H1 (cell line): ENCODE data around the gene RIMBP2. TPM values are rescaled to one million over a fixed set of nuclear protein-coding genes. Genes with fewer than 3 reads are reported as not detected.

Source experiments
- CTCF ChIA-PET: fragments of 300-600 bp; sonication (Branson Sonifier 250); formaldehyde crosslinking; loops from one replicate; lab custom pipeline; 2021; ENCODE audit not compliant: partially characterized antibody; lab: Charles Lee
- POLR2A ChIA-PET: fragments of 300-600 bp; sonication (Branson Sonifier 250); formaldehyde crosslinking; loops from one replicate; lab custom pipeline; 2021; ENCODE audit warnings: inconsistent platforms; ENCODE audit not compliant: partially characterized antibody; lab: Charles Lee
- DNase-seq, 2 experiments: peaks; one replicate each; pipeline versions ENCODE4 v3.0.0 to v3.0.0-alpha.2; 2010 to 2022; ENCODE audit warnings: low spot score in 2 of 2, low read depth in 1 of 2, mixed read lengths in 1 of 2
- FAIRE-seq: peaks from 2 replicates; lab custom pipeline; 2011; peaks lifted over from hg19 to GRCh38; lab: Jason Lieb, UNC
- H2AFZ ChIP-seq: 2 replicates; pipeline ENCODE4 v1.8.1; 2012; ENCODE audit warnings: low read length, inconsistent platforms
- H2AK5ac ChIP-seq: 2 replicates; pipeline ENCODE4 v1.6.1; 2013; ENCODE audit warnings: low read depth, low read length
- H2BK120ac ChIP-seq: replicated peaks from 2 replicates; pipeline ENCODE3; 2013; ENCODE audit warnings: low read depth, low read length, inconsistent platforms
- H2BK12ac ChIP-seq: 2 replicates; pipeline ENCODE4 v1.6.1; 2013; ENCODE audit warnings: low read depth, low read length
- H2BK15ac ChIP-seq: 2 replicates; pipeline ENCODE4 v1.6.1; 2013; ENCODE audit warnings: low read length
- H2BK20ac ChIP-seq: 2 replicates; pipeline ENCODE4 v1.6.1; 2013; ENCODE audit warnings: low read length
- H2BK5ac ChIP-seq: 2 replicates; pipeline ENCODE4 v1.6.1; 2013; ENCODE audit warnings: low read depth, low read length
- H3K14ac ChIP-seq: 2 replicates; pipeline ENCODE4 v1.6.1; 2013; ENCODE audit warnings: inconsistent platforms; ENCODE audit not compliant: insufficient read length
- H3K18ac ChIP-seq: 2 replicates; pipeline ENCODE4 v1.6.1; 2013; ENCODE audit warnings: low read length; ENCODE audit errors: extremely low read depth
- H3K23ac ChIP-seq: 2 replicates; pipeline ENCODE4 v1.6.1; 2013; ENCODE audit warnings: inconsistent platforms; ENCODE audit not compliant: insufficient read length
- H3K23me2 ChIP-seq: 2 replicates; pipeline ENCODE4 v1.6.1; 2013; ENCODE audit warnings: low read depth, low read length
- H3K27ac ChIP-seq: 2 replicates; pipeline ENCODE4 v1.6.1; 2011; ENCODE audit warnings: low read depth, low read length, inconsistent platforms
- H3K27me3 ChIP-seq, 4 experiments: replicated peaks in 1 of 4; 1 replicate in 1 of 4; 2 replicates in 3 of 4; pipeline versions ENCODE4 v1.6.1 to v1.8.1; 2011 to 2013; ENCODE audit warnings: low read length in 3 of 4, mild to moderate bottlenecking in 3 of 4, inconsistent platforms in 2 of 4, mixed read lengths in 2 of 4, moderate library complexity in 1 of 4; ENCODE audit not compliant: control insufficient read depth in 3 of 4, insufficient read depth in 3 of 4; ENCODE audit errors: extremely low read depth in 1 of 4
- H3K36me3 ChIP-seq, 4 experiments: 2 replicates each; pipeline versions ENCODE4 v1.6.1 to v1.8.1; 2011 to 2013; ENCODE audit warnings: mild to moderate bottlenecking in 4 of 4, low read length in 3 of 4, moderate library complexity in 2 of 4, control low read depth in 1 of 4, inconsistent platforms in 1 of 4; ENCODE audit not compliant: insufficient read depth in 4 of 4, control insufficient read depth in 2 of 4
- H3K4ac ChIP-seq: replicated peaks from 2 replicates; pipeline ENCODE3; 2013; ENCODE audit warnings: low read length, low read depth, mixed read lengths, inconsistent platforms; ENCODE audit not compliant: insufficient read length
- H3K4me1 ChIP-seq, 4 experiments: replicated peaks in 1 of 4; 1 replicate in 1 of 4; 2 replicates in 3 of 4; pipeline versions ENCODE4 v1.6.1 to v1.8.1; 2011 to 2013; ENCODE audit warnings: low read length in 3 of 4, inconsistent platforms in 2 of 4, mixed read lengths in 1 of 4; ENCODE audit not compliant: insufficient read depth in 4 of 4, control insufficient read depth in 3 of 4
- H3K4me2 ChIP-seq, 2 experiments: 2 replicates each; pipeline versions ENCODE4 v1.6.1 to v1.8.1; 2011 to 2013; ENCODE audit warnings: low read depth in 2 of 2, low read length in 2 of 2, control low read depth in 1 of 2, inconsistent platforms in 1 of 2, mild to moderate bottlenecking in 1 of 2; ENCODE audit not compliant: insufficient read depth in 1 of 2
- H3K4me3 ChIP-seq, 4 experiments: fragments of 200-600, 300-600 bp in 1 of 4; sonication (generic), shearing (Covaris generic), sonication (Bioruptor Twin) in 1 of 4; 2 replicates each; pipeline versions ENCODE4 v1.5.1 to v1.8.1; 2011 to 2016; ENCODE audit warnings: low read length in 4 of 4, low read depth in 3 of 4, control low read depth in 2 of 4, inconsistent platforms in 2 of 4, mild to moderate bottlenecking in 2 of 4, mixed read lengths in 1 of 4, moderate library complexity in 1 of 4; ENCODE audit not compliant: insufficient read depth in 2 of 4; ENCODE audit errors: extremely low read depth in 1 of 4
- H3K56ac ChIP-seq: replicated peaks from 2 replicates; pipeline ENCODE3; 2013; ENCODE audit warnings: low read depth, mild to moderate bottlenecking, mixed read lengths, low read length, inconsistent platforms; ENCODE audit not compliant: insufficient read length
- H3K79me1 ChIP-seq: 2 replicates; pipeline ENCODE4 v1.6.1; 2013; ENCODE audit warnings: low read depth, low read length, control low read depth
- H3K79me2 ChIP-seq, 2 experiments: 2 replicates each; pipeline versions ENCODE4 v1.6.1 to v1.8.1; 2012 to 2013; ENCODE audit warnings: low read length in 2 of 2, mild to moderate bottlenecking in 2 of 2, inconsistent platforms in 1 of 2; ENCODE audit not compliant: insufficient read depth in 2 of 2, control insufficient read depth in 1 of 2
- H3K9ac ChIP-seq, 4 experiments: replicated peaks in 1 of 4; 1 replicate in 1 of 4; 2 replicates in 3 of 4; pipeline versions ENCODE4 v1.6.1 to v1.8.1; 2011 to 2013; ENCODE audit warnings: low read depth in 3 of 4, low read length in 3 of 4, control low read depth in 2 of 4, mild to moderate bottlenecking in 2 of 4, moderate library complexity in 2 of 4, inconsistent platforms in 1 of 4; ENCODE audit errors: extremely low read depth in 1 of 4
- H3K9me3 ChIP-seq, 2 experiments: 2 replicates each; pipeline versions ENCODE4 v1.6.1 to v1.8.1; 2012 to 2013; ENCODE audit warnings: mild to moderate bottlenecking in 2 of 2, moderate library complexity in 2 of 2, control low read depth in 1 of 2, inconsistent platforms in 1 of 2, low read depth in 1 of 2, low read length in 1 of 2, mixed read lengths in 1 of 2; ENCODE audit not compliant: insufficient read depth in 2 of 2
- H4K20me1 ChIP-seq, 2 experiments: replicated peaks in 1 of 2; 2 replicates each; pipeline versions ENCODE3 to v1.8.1; 2011 to 2013; ENCODE audit warnings: inconsistent platforms in 2 of 2, low read length in 2 of 2, mild to moderate bottlenecking in 1 of 2; ENCODE audit not compliant: insufficient read depth in 2 of 2, control insufficient read depth in 1 of 2
- H4K5ac ChIP-seq: 2 replicates; pipeline ENCODE4 v1.6.1; 2013; ENCODE audit warnings: low read length, low read depth, mixed read lengths, inconsistent platforms; ENCODE audit not compliant: insufficient read length
- H4K8ac ChIP-seq: 2 replicates; pipeline ENCODE4 v1.8.0; 2013; ENCODE audit warnings: mild to moderate bottlenecking, moderate library complexity, low read length, inconsistent platforms; ENCODE audit not compliant: insufficient read depth; ENCODE audit errors: extremely low read depth
- H4K91ac ChIP-seq: replicated peaks from 2 replicates; pipeline ENCODE3; 2013; ENCODE audit warnings: low read length, mixed read lengths, inconsistent platforms; ENCODE audit not compliant: insufficient read length
- ASH2L ChIP-seq: fragments of 200-600, 300-600 bp; sonication (generic); IDR thresholded peaks from one replicate; pipeline ENCODE4 v1.7.1; 2017; ENCODE audit warnings: low read length
- BRCA1 ChIP-seq: IDR thresholded peaks from 2 replicates; pipeline ENCODE4 v1.6.1; 2012; ENCODE audit warnings: low read depth, low read length, improper control_type of control experiment
- CHD1 ChIP-seq: IDR thresholded peaks from 2 replicates; pipeline ENCODE4 v1.6.1; 2012; ENCODE audit warnings: low read depth, low read length, improper control_type of control experiment
- CHD2 ChIP-seq: IDR thresholded peaks from 2 replicates; pipeline ENCODE4 v1.6.1; 2012; ENCODE audit warnings: low read length, improper control_type of control experiment
- KDM4A ChIP-seq: IDR thresholded peaks from one replicate; pipeline ENCODE4 v1.7.1; 2012; ENCODE audit warnings: low read depth, mild to moderate bottlenecking, moderate library complexity, low read length, inconsistent platforms; ENCODE audit not compliant: severe bottlenecking
- KDM5A ChIP-seq: fragments of 200-600 bp; IDR thresholded peaks from 2 replicates; pipeline ENCODE4 v1.7.1; 2012; ENCODE audit warnings: mild to moderate bottlenecking, low read length, inconsistent platforms, mixed read lengths
- MAFK ChIP-seq: IDR thresholded peaks from 2 replicates; pipeline ENCODE4 v1.6.1; 2012; ENCODE audit warnings: low read depth, mild to moderate bottlenecking, improper control_type of control experiment, low read length
- POLR2AphosphoS5 ChIP-seq: IDR thresholded peaks from 2 replicates; pipeline ENCODE4 v1.6.1; 2011; ENCODE audit warnings: low read depth, low read length
- POU5F1 ChIP-seq: IDR thresholded peaks from 2 replicates; pipeline ENCODE4 v1.6.1; 2011; ENCODE audit warnings: low read depth, mild to moderate bottlenecking, low read length, moderate library complexity
- SIRT6 ChIP-seq: IDR thresholded peaks from one replicate; pipeline ENCODE4 v1.7.1; 2012; ENCODE audit warnings: low read length, inconsistent platforms
- SIX5 ChIP-seq: IDR thresholded peaks from 2 replicates; pipeline ENCODE4 v1.6.1; 2011; ENCODE audit warnings: mild to moderate bottlenecking, low read depth, low read length
- TCF12 ChIP-seq: IDR thresholded peaks from 2 replicates; pipeline ENCODE4 v1.6.1; 2011; ENCODE audit warnings: low read depth, mild to moderate bottlenecking, low read length
- WGBS, 2 experiments: shearing (Covaris generic) in 1 of 2; methylation state at CpG; one replicate each; pipeline versions ENCODE4 v1.1.6 to v1.1.7; 2013 to 2015; ENCODE audit warnings: low lambda C conversion rate in 2 of 2, mixed read lengths in 2 of 2, inconsistent platforms in 1 of 2, low coverage in 1 of 2, missing lambda C conversion rate in 1 of 2; ENCODE audit not compliant: insufficient replicate concordance in 2 of 2, insufficient coverage in 1 of 2, insufficient read length in 1 of 2; ENCODE audit errors: extremely low coverage in 1 of 2, missing lambda C conversion rate in 1 of 2; 5-methylcytosine and 5-hydroxymethylcytosine counted together
- polyA plus RNA-seq, 7 experiments: library from polyadenylated mRNA; depleted of rRNA in 3 of 7; stranded (reverse) in 5 of 7; unstranded in 2 of 7; fragments of >200 nt in 5 of 7; fragments of 200-250 nt in 2 of 7; gene quantifications; 1 replicate in 5 of 7; 2 replicates in 1 of 7; 4 replicates in 1 of 7; pipeline versions ENCODE4 v1.2.1 to v1.2.3, GENCODE V29; 2011 to 2013; ENCODE audit warnings: missing spikeins in 2 of 7, mixed read lengths in 2 of 7
- total RNA-seq: library from RNA; stranded (reverse); fragmentation: NEBNext Ultra II Directional; extraction: Animal tissue kit (Norgen Biotek cat#: 25700); gene quantifications from 2 replicates; pipeline ENCODE4 v1.2.1, GENCODE V29; 2021
- TF ChIP-seq, protein P1 (sequence below): IDR thresholded peaks from 2 replicates; pipeline ENCODE4 v1.6.1; 2011; ENCODE audit warnings: low read depth, mild to moderate bottlenecking, low read length; ENCODE audit not compliant: insufficient read depth
- TF ChIP-seq, protein P2 (sequence below): IDR thresholded peaks from 2 replicates; pipeline ENCODE4 v1.6.1; 2012; ENCODE audit warnings: low read length, inconsistent platforms

RIMBP2 gene
- total and polyA plus RNA-seq, 2 of the 8 experiments (the other 6 are each of a cell fraction or from before 2014, with no cell fraction given), result 0.18 to 0.65 TPM

DNA sequence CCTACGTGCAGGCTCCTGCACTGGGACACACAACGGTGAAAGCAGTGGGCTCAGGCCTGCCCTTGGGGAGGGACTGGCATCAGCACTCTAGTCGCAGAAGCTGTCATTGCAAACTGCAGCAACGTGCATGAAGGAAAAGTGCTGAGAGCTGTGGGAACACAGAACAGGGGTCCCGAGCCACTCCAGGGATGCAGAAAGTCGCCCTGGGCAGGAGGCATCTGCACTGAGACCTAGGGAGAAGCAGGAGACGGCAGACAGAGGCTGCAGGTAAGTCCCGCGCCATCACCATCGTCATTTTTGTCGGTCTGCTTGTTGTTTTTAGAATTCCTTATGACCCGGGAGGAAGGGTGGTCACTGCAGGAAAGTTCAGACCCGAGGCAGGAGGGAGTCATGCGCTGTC is 21.6 kb upstream of the RIMBP2 start:
- Histone ChIP-seq H3K23ac (no peak overlapping the region), H4K91ac (no peak overlapping the region), H4K5ac (no peak overlapping the region), H3K27ac (no peak overlapping the region), H3K79me2 (no peaks in the 10 kb centered on the region), H2AK5ac (no peak overlapping the region), H2BK15ac (no peak overlapping the region), H2BK20ac (no peak overlapping the region), H3K56ac (no peak overlapping the region), H3K27me3 (no peaks in the 10 kb centered on the region), H3K4me2 (no peak overlapping the region), H4K8ac (no peak overlapping the region), H2BK12ac (no peak overlapping the region), H2AFZ (no peak overlapping the region), H3K18ac (no peak overlapping the region), H3K14ac (no peak overlapping the region), H3K36me3 (no peaks in the 10 kb centered on the region), H3K9me3 (no peaks in the 10 kb centered on the region), H3K4me1 (no peaks in the 10 kb centered on the region), H3K4ac (no peak overlapping the region), H2BK120ac (no peak overlapping the region), H3K4me3 (no peak overlapping the region), H3K79me1 (no peaks in the 10 kb centered on the region), H4K20me1 (no peaks in the 10 kb centered on the region), H2BK5ac (no peak overlapping the region), H3K23me2 (no peaks in the 10 kb centered on the region), H3K9ac (no peak overlapping the region)
- ChIA-PET POLR2A (interaction anchor here (1.3 kb wide), 1 partner anchor 24 kb away, joined by 3 read pairs; no protein-coding TSS in a partner anchor), CTCF (interaction anchor here (1.0 to 1.9 kb wide), 3 partner anchors 10 to 125 kb away, joined by 4 to 10 read pairs (median 6); no protein-coding TSS in a partner anchor)
- FAIRE-seq (no peak), DNase-seq (no peak)
- WGBS, 2 experiments, result 82% methylated on average over 14 of the region's 14 CpGs; no CpG with 5 or more reads in 1 of the 2 experiments
- TF ChIP-seq CHD1 (no peak), CHD2 (no peak), BRCA1 (no peak), KDM4A (no peak), SIRT6 (no peak), KDM5A (no peak), TCF12 (no peak), POLR2AphosphoS5 (no peak), SIX5 (no peak), MAFK (no peak), POU5F1 (no peak), ASH2L (no peak)
- TF ChIP-seq, protein P1, sequence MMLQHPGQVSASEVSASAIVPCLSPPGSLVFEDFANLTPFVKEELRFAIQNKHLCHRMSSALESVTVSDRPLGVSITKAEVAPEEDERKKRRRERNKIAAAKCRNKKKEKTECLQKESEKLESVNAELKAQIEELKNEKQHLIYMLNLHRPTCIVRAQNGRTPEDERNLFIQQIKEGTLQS, result no peak
- TF ChIP-seq, protein P2, sequence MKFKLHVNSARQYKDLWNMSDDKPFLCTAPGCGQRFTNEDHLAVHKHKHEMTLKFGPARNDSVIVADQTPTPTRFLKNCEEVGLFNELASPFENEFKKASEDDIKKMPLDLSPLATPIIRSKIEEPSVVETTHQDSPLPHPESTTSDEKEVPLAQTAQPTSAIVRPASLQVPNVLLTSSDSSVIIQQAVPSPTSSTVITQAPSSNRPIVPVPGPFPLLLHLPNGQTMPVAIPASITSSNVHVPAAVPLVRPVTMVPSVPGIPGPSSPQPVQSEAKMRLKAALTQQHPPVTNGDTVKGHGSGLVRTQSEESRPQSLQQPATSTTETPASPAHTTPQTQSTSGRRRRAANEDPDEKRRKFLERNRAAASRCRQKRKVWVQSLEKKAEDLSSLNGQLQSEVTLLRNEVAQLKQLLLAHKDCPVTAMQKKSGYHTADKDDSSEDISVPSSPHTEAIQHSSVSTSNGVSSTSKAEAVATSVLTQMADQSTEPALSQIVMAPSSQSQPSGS, result no peak
